ENCODE results near the gene XIRP1.

The XIRP1 gene

DNA sequence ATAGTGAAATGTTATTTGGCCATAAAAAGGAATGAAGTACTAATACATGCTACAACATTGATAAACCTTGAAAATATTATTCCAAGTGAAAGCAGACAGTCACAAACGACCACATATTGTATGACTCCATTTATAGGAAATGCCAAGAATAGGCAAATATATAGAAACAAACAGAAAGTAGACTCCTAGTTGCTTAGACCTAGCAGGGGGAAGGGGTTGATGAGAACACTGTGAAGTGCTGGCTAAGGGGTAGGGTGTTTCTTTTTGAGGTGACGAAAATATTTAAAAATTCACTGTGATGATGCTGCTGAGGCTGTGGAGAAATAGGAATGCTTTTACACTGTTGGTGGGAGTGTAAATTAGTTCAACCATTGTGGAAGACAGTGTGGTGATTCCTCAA lies 30.5 kb upstream of the XIRP1 start:
- H3K4me1 ChIP-seq (ENCODE audit: control insufficient read depth in 2 of 2, insufficient read depth in 2 of 2, low read length in 2 of 2) = no peaks in the 10 kb centered on the region
- H3K9ac ChIP-seq (ENCODE audit: low read depth in 1 of 2, low read length in 2 of 2) = no peak overlapping the region
- H3K27ac ChIP-seq (ENCODE audit: low read depth in 2 of 2, low read length in 2 of 2) = no peak overlapping the region
- no peaks in the 10 kb centered on the region for H3K9me3 ChIP-seq (ENCODE audit: control insufficient read depth in 2 of 2, low read length in 2 of 2)
- H3K27me3 ChIP-seq (ENCODE audit: control insufficient read depth in 2 of 2, insufficient read depth in 2 of 2, low read length in 2 of 2) = peaks cover 0 to 3% of the 10 kb centered on the region in 2 donors
- H3K36me3 ChIP-seq (ENCODE audit: control insufficient read depth in 2 of 2, insufficient read depth in 2 of 2, low read length in 2 of 2) = no peaks in the 10 kb centered on the region
- no peak overlapping the region for H3K4me3 ChIP-seq (ENCODE audit: low read length in 2 of 2)

DNA sequence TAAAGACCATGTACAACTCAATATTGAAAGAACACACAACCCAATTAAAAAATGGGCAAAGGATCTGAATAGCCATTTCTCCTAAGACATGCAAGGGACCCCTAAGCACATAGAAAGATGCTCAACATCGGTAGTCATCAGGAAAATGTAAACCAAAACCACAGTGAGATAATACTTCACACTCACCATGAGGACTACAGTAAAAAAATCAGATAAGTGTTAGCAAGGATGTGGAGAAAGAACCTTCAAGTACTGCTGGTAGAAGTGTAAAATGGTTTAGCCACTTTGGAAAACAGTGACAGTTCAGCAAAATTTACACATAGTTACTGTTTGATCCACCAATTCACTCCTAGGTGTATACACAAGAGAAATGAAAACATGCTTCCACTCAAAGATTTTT lies 30.1 kb upstream of the XIRP1 start:
- Histone ChIP-seq H3K4me1 (ENCODE audit: control insufficient read depth in 2 of 2, insufficient read depth in 2 of 2, low read length in 2 of 2) (no peaks in the 10 kb centered on the region), H3K36me3 (ENCODE audit: control insufficient read depth in 2 of 2, insufficient read depth in 2 of 2, low read length in 2 of 2) (no peaks in the 10 kb centered on the region), H3K4me3 (ENCODE audit: low read length in 2 of 2) (no peak overlapping the region), H3K27me3 (ENCODE audit: control insufficient read depth in 2 of 2, insufficient read depth in 2 of 2, low read length in 2 of 2) (peaks cover 0 to 3% of the 10 kb centered on the region in 2 donors), H3K9me3 (ENCODE audit: control insufficient read depth in 2 of 2, low read length in 2 of 2) (no peaks in the 10 kb centered on the region), H3K27ac (ENCODE audit: low read depth in 2 of 2, low read length in 2 of 2) (no peak overlapping the region), H3K9ac (ENCODE audit: low read depth in 1 of 2, low read length in 2 of 2) (no peak overlapping the region)

DNA sequence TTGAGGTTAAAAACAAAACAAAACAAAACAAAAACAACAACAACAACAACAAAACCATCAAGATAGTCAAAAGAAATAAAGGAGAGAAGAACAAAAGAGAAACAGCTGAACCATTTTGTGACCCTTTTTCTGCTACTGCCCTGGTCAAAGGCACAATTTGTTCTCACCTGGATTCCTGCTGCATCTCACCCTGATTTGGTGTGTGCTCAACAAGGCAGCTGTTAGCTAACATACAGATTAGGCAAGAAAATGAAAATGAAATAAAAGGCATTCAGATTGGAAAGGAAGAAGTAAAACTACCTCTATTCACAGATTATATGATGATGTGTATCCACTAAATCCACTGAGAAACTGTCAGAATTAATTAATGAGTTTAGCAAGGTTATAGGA lies 28.7 kb upstream of the XIRP1 start:
- Histone ChIP-seq H3K27me3 (ENCODE audit: control insufficient read depth in 2 of 2, insufficient read depth in 2 of 2, low read length in 2 of 2) (peaks cover 0 to 3% of the 10 kb centered on the region in 2 donors), H3K36me3 (ENCODE audit: control insufficient read depth in 2 of 2, insufficient read depth in 2 of 2, low read length in 2 of 2) (no peaks in the 10 kb centered on the region), H3K9ac (ENCODE audit: low read depth in 1 of 2, low read length in 2 of 2) (no peak overlapping the region), H3K27ac (ENCODE audit: low read depth in 2 of 2, low read length in 2 of 2) (no peak overlapping the region), H3K4me3 (ENCODE audit: low read length in 2 of 2) (no peak overlapping the region), H3K9me3 (ENCODE audit: control insufficient read depth in 2 of 2, low read length in 2 of 2) (no peaks in the 10 kb centered on the region), H3K4me1 (ENCODE audit: control insufficient read depth in 2 of 2, insufficient read depth in 2 of 2, low read length in 2 of 2) (no peaks in the 10 kb centered on the region)

DNA sequence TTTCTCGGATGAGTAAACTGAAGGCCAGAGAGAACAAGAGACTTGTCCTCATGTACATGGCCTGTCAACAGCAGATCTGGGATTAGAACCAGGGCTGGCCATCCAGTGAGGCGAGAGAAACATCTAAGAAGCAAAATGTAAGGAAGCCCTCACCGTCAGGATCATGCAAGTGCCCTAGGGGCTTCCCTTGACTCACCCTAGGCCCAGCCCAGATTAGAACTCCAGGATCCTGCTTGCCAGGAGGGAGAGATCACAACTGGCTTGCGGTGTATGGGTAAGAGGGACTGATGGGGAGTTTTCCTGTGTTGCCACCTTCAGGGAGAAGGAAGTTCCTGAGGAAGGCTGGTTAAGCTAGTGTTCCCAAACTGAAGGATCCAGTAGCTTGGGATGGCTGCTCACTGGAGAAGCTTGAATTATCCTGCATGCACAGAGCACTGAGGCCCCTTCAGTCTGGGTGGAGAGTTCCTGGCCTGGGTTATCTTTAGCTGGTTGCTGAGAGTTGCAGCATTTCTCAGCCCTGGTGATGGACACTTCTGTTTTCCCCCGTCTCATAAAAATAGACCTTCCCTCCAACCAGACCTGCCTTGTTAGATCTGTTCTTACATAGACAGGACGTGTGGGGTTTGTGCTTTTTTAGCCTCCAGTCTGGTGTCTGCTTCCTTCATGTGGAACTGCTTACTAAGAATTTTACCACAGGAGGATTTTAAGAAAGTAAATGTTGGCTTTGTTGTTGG lies 28.2 kb upstream of the XIRP1 start:
- no peaks in the 10 kb centered on the region for H3K9me3 ChIP-seq (ENCODE audit: control insufficient read depth in 2 of 2, low read length in 2 of 2)
- no peaks in the 10 kb centered on the region for H3K36me3 ChIP-seq (ENCODE audit: control insufficient read depth in 2 of 2, insufficient read depth in 2 of 2, low read length in 2 of 2)
- no peak overlapping the region for H3K9ac ChIP-seq (ENCODE audit: low read depth in 1 of 2, low read length in 2 of 2)
- peaks cover 0 to 3% of the 10 kb centered on the region in 2 donors for H3K27me3 ChIP-seq (ENCODE audit: control insufficient read depth in 2 of 2, insufficient read depth in 2 of 2, low read length in 2 of 2)
- H3K27ac ChIP-seq (ENCODE audit: low read depth in 2 of 2, low read length in 2 of 2) = no peak overlapping the region
- H3K4me1 ChIP-seq (ENCODE audit: control insufficient read depth in 2 of 2, insufficient read depth in 2 of 2, low read length in 2 of 2) = no peaks in the 10 kb centered on the region
- no peak overlapping the region for H3K4me3 ChIP-seq (ENCODE audit: low read length in 2 of 2)

DNA sequence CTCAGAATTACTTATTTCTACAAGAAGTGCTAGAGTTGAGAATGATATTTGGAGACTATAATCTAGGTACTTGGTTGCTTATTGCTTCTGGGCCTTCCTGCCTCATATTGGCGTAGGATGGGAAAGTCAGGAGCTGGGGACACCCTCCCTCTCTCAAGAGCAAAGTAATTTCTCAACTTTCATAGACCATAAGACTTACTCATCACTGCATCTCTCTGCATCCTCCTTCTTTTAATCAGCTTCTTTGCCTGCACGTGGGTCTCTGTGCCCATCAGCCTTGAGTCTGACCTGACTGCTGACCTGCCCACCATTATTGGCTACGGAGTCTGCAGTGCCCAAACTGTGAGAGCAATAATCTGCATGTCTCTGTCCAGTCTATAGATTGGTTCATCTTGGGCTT lies 27.3 kb upstream of the XIRP1 start:
- Histone ChIP-seq H3K4me3 (ENCODE audit: low read length in 2 of 2) (no peak overlapping the region), H3K36me3 (ENCODE audit: control insufficient read depth in 2 of 2, insufficient read depth in 2 of 2, low read length in 2 of 2) (no peaks in the 10 kb centered on the region), H3K9me3 (ENCODE audit: control insufficient read depth in 2 of 2, low read length in 2 of 2) (no peaks in the 10 kb centered on the region), H3K27me3 (ENCODE audit: control insufficient read depth in 2 of 2, insufficient read depth in 2 of 2, low read length in 2 of 2) (peaks cover 0 to 3% of the 10 kb centered on the region in 2 donors), H3K9ac (ENCODE audit: low read depth in 1 of 2, low read length in 2 of 2) (no peak overlapping the region), H3K27ac (ENCODE audit: low read depth in 2 of 2, low read length in 2 of 2) (no peak overlapping the region), H3K4me1 (ENCODE audit: control insufficient read depth in 2 of 2, insufficient read depth in 2 of 2, low read length in 2 of 2) (no peaks in the 10 kb centered on the region)

DNA sequence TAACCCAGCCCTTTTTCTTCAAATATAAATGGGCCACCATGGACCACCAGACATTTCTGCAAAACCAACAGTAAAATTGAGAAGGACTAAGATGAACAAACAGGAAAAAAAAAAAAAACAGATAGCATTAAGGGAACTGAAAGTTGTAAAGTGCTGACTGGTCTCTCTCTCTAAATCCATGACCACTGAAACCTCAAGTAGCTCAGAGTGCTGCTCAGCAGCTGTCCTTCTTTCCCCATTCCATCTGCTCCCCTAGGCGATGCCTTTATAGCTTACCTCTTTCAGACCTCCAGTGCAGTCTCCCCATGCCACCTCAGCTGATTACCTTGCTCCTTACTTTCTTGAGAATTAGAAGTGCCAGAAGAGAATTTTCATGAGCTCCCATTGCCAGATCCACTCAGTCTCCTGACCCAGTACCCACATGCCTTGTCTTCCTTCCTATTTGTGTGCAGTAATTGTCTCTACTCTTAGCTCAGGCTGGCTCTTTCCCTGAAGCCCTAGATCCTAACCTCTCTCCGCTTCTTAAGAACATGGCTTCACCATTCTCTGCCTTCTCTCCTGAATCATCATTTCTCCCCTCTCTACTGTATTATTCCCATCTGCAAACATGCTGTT lies 23.9 kb upstream of the XIRP1 start:
- H3K4me1 ChIP-seq (ENCODE audit: control insufficient read depth in 2 of 2, insufficient read depth in 2 of 2, low read length in 2 of 2) = no peaks in the 10 kb centered on the region
- no peak overlapping the region for H3K27ac ChIP-seq (ENCODE audit: low read depth in 2 of 2, low read length in 2 of 2)
- H3K9me3 ChIP-seq (ENCODE audit: control insufficient read depth in 2 of 2, low read length in 2 of 2) = no peaks in the 10 kb centered on the region
- H3K27me3 ChIP-seq (ENCODE audit: control insufficient read depth in 2 of 2, insufficient read depth in 2 of 2, low read length in 2 of 2) = no peaks in the 10 kb centered on the region
- no peaks in the 10 kb centered on the region for H3K36me3 ChIP-seq (ENCODE audit: control insufficient read depth in 2 of 2, insufficient read depth in 2 of 2, low read length in 2 of 2)
- no peak overlapping the region for H3K4me3 ChIP-seq (ENCODE audit: low read length in 2 of 2)
- H3K9ac ChIP-seq (ENCODE audit: low read depth in 1 of 2, low read length in 2 of 2) = no peak overlapping the region

DNA sequence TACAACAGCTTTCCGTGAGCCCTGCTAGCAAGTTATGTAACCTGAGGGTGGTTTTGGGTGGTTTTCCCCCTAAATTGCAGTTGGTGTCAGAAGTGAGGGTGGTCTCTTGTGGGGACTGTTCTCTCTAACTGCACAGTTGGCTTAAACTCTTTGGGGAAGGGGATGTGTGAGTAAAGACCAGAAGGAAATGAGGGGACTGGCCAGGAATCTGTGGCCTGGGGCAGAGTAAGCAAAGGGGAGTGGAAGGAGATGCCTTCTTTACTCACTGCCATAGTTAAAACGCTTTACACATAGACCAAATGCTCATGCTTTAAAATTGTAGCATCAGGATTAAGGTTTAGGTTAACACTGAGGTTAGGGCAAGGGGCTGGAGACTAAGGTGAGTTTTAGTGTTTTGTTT lies 21.2 kb upstream of the XIRP1 start:
- no peak overlapping the region for H3K27ac ChIP-seq (ENCODE audit: low read depth in 2 of 2, low read length in 2 of 2)

DNA sequence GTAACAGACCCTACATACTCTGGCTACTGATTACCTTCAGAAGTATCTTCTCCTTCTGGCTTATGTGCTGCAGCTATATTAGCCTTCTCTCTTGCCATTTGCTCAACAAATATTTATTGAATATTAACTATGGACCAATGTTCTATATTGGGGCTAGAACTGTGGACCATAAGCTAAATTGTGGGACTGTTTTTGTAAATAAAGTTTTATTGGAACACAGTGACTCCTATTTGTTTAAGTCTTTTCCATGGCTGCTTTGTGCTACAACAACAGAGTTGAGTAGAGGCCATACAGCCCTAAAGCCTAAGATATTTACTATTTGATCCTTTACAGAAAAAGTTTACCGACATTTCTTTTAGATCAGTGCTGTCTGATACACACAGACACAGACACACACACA lies 20.3 kb upstream of the XIRP1 start:
- H3K27ac ChIP-seq (ENCODE audit: low read depth in 2 of 2, low read length in 2 of 2) = no peak overlapping the region
- H3K9me3 ChIP-seq (ENCODE audit: control insufficient read depth in 2 of 2, low read length in 2 of 2) = no peaks in the 10 kb centered on the region
- no peaks in the 10 kb centered on the region for H3K36me3 ChIP-seq (ENCODE audit: control insufficient read depth in 2 of 2, insufficient read depth in 2 of 2, low read length in 2 of 2)
- H3K27me3 ChIP-seq (ENCODE audit: control insufficient read depth in 2 of 2, insufficient read depth in 2 of 2, low read length in 2 of 2) = no peaks in the 10 kb centered on the region
- H3K4me3 ChIP-seq (ENCODE audit: low read length in 2 of 2) = no peak overlapping the region
- no peak overlapping the region for H3K9ac ChIP-seq (ENCODE audit: low read depth in 1 of 2, low read length in 2 of 2)
- H3K4me1 ChIP-seq (ENCODE audit: control insufficient read depth in 2 of 2, insufficient read depth in 2 of 2, low read length in 2 of 2) = peaks cover 0 to 2% of the 10 kb centered on the region in 2 donors

More for the DNA sequence above, 21.2 kb upstream of the XIRP1 start:
- Histone ChIP-seq H3K9me3 (ENCODE audit: control insufficient read depth in 2 of 2, low read length in 2 of 2) (no peaks in the 10 kb centered on the region), H3K9ac (ENCODE audit: low read depth in 1 of 2, low read length in 2 of 2) (no peak overlapping the region), H3K4me1 (ENCODE audit: control insufficient read depth in 2 of 2, insufficient read depth in 2 of 2, low read length in 2 of 2) (no peaks in the 10 kb centered on the region), H3K27me3 (ENCODE audit: control insufficient read depth in 2 of 2, insufficient read depth in 2 of 2, low read length in 2 of 2) (no peaks in the 10 kb centered on the region), H3K36me3 (ENCODE audit: control insufficient read depth in 2 of 2, insufficient read depth in 2 of 2, low read length in 2 of 2) (no peaks in the 10 kb centered on the region), H3K4me3 (ENCODE audit: low read length in 2 of 2) (no peak overlapping the region)

DNA sequence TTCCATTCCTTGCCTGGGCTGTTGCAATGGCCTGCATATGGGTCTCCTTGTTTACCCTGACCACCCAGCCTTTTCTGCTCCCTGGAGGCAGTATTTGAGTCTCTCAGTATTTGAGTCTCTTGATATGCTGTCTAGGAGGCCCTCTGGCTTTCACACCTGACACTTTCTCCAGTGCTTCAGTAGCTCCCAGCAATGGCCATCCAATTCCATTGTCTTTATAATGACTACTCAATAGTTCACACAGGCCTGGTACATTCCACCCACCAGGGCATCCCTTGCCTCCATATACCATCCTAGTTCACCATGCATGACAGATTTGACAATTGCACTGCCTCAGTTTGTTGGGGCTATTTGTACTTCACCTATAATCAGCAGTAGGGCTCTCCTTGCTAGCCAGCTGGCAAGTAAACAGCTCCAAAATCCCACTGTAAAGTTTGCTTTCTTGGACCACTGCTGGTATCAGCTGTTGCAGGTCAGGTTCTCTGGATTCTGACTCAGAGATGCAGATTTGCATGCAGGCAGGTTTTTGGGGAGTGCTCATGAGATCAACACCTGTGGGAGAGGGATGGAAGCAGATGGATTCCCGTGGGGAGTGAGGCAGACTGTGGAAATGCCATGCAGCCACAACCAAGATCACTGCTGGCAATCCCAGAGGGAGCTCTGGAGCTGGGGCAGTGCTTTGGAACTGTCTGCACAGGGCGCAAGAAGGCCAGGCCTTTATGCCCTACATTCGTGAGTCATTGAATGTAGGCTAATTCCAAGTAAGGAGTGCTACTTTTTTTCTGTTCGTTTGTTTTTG lies 19.1 kb upstream of the XIRP1 start:
- Histone ChIP-seq H3K4me3 (ENCODE audit: low read length in 2 of 2) (no peak overlapping the region), H3K27ac (ENCODE audit: low read depth in 2 of 2, low read length in 2 of 2) (no peak overlapping the region), H3K36me3 (ENCODE audit: control insufficient read depth in 2 of 2, insufficient read depth in 2 of 2, low read length in 2 of 2) (no peaks in the 10 kb centered on the region), H3K27me3 (ENCODE audit: control insufficient read depth in 2 of 2, insufficient read depth in 2 of 2, low read length in 2 of 2) (no peaks in the 10 kb centered on the region), H3K4me1 (ENCODE audit: control insufficient read depth in 2 of 2, insufficient read depth in 2 of 2, low read length in 2 of 2) (peaks cover 0 to 2% of the 10 kb centered on the region in 2 donors), H3K9me3 (ENCODE audit: control insufficient read depth in 2 of 2, low read length in 2 of 2) (no peaks in the 10 kb centered on the region), H3K9ac (ENCODE audit: low read depth in 1 of 2, low read length in 2 of 2) (no peak overlapping the region)

DNA sequence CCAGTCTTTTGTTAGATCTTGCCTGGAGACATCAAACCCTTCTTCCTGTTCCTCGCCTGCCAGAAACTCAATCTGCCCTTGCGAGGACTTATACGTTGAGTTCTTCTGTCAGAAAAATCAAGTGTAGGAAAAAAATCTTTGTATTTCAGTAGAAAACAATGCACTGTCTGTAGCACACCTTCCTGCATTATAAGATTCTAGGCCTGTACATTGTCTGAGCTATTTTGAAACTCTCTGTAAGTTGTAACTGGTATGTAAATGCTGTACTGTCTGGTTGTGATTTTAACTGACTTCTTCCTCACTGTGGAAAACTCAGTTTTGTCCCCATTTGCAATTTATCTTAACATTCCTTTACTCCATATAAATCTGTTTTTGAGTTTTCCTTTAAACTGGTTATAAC lies 17.7 kb upstream of the XIRP1 start:
- no peak overlapping the region for H3K27ac ChIP-seq (ENCODE audit: low read depth in 2 of 2, low read length in 2 of 2)
- H3K9ac ChIP-seq (ENCODE audit: low read depth in 1 of 2, low read length in 2 of 2) = no peak overlapping the region
- H3K27me3 ChIP-seq (ENCODE audit: control insufficient read depth in 2 of 2, insufficient read depth in 2 of 2, low read length in 2 of 2) = no peaks in the 10 kb centered on the region
- peaks cover 0 to 2% of the 10 kb centered on the region in 2 donors for H3K4me1 ChIP-seq (ENCODE audit: control insufficient read depth in 2 of 2, insufficient read depth in 2 of 2, low read length in 2 of 2)
- H3K9me3 ChIP-seq (ENCODE audit: control insufficient read depth in 2 of 2, low read length in 2 of 2) = no peaks in the 10 kb centered on the region
- H3K36me3 ChIP-seq (ENCODE audit: control insufficient read depth in 2 of 2, insufficient read depth in 2 of 2, low read length in 2 of 2) = no peaks in the 10 kb centered on the region
- H3K4me3 ChIP-seq (ENCODE audit: low read length in 2 of 2) = no peak overlapping the region
